GM18870 (cell line): ENCODE results near the gene NAGPA.
A peak's percentile ranks its signal among the peaks of the same experiment; 100 is the strongest.

Source experiments
- ATAC-seq: cut with Tn5 transposase; IDR thresholded peaks from one replicate; pipeline ENCODE4 v1.9.1; 2021; ENCODE audit warnings: moderate library complexity; ENCODE audit not compliant: unreplicated experiment

The NAGPA gene

GRCh38 chr16:4979736-4980660 lies 53.7 kb downstream of the NAGPA start:
- ATAC-seq, result no peak

DNA sequence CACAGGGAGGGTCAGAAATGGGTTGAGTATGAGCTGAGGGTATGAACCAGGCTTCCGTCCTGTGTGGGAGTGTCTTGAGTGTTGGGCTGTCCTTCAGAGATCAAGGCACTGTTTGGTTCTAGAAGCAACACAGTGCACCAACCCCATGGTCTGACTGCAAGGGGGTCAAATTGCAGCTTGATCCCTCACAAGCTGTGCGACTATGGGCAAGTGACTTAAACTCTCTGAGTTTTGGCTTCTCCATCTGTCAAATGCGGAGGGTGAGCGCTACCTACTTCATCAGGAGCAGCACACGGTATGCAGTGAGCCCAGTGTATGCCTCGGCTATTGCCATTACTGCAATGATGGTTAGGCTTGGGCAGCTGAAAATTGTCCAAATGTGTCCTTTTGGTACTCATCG lies 54.6 kb downstream of the NAGPA start:
- no peak for ATAC-seq

- no peak for ATAC-seq
Measured at GRCh38 chr16:4976611-4977145, 57.1 kb downstream of the NAGPA start.

GRCh38 chr16:4976079-4976478 lies 57.7 kb downstream of the NAGPA start:
- peak; percentile 95 for ATAC-seq
